ENCODE measurements around the gene TTC9. TPM values are rescaled to one million over a fixed set of nuclear protein-coding genes. Genes with fewer than 3 reads are reported as not detected.

The TTC9 gene
- total RNA-seq, 1 donor from 2014 or later = 1.9 TPM

DNA sequence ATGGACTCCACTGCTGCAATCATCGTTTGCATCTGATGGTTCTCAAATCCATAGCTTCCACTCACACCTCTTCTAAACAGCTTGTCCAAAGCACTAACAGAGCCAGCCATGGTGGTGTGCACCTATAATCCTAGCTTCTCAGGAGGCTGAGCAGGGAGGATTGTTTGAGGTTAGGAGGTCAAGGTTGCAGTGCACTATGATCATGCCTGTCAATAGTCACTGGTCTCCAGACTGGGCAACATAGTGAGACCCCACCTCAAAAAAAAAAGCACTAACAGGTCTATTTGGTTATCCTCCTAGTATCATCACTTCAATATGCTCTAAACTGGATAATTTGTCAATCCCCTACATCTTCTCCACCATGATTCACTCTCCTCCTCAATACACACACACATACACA, 63.2 kb downstream of the TTC9 start:
- Histone ChIP-seq H3K36me3 (no peaks in the 10 kb centered on the region), H3K9me3 (replicated peaks) (no peaks in the 10 kb centered on the region)
- intact Hi-C loops (cut with micrococcal nuclease) = no loop called here

DNA sequence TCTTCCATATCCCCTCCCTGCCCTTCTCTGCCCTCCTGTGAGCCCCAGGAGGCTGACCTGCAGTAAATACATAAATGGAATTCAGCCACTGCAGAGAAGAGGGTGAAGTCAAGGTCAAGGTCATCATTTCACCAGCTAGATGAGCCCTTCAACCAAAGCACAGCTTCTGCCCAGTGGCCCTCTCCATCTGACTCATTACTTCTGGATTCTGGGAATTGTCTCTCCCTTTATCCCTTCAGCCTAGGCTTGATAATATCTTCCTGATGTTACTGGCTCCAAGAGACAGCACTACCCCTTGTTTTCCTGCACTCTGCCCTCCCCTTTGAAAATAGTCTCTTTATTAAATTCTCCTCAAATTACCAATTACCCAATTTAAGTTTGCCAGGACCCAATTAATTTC, 64.5 kb downstream of the TTC9 start:
- H3K4me1 ChIP-seq = peaks cover 5% of the 10 kb centered on the region
- TF ChIP-seq, protein P1, sequence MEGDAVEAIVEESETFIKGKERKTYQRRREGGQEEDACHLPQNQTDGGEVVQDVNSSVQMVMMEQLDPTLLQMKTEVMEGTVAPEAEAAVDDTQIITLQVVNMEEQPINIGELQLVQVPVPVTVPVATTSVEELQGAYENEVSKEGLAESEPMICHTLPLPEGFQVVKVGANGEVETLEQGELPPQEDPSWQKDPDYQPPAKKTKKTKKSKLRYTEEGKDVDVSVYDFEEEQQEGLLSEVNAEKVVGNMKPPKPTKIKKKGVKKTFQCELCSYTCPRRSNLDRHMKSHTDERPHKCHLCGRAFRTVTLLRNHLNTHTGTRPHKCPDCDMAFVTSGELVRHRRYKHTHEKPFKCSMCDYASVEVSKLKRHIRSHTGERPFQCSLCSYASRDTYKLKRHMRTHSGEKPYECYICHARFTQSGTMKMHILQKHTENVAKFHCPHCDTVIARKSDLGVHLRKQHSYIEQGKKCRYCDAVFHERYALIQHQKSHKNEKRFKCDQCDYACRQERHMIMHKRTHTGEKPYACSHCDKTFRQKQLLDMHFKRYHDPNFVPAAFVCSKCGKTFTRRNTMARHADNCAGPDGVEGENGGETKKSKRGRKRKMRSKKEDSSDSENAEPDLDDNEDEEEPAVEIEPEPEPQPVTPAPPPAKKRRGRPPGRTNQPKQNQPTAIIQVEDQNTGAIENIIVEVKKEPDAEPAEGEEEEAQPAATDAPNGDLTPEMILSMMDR (IDR thresholded peaks at IDR 0.05; ENCODE audit: borderline replicate concordance) = no peak
- H3K27me3 ChIP-seq (ENCODE audit: low read depth) = no peaks in the 10 kb centered on the region
- DNase-seq = no peak
- intact Hi-C loops (cut with micrococcal nuclease) = no loop called here
- no peaks in the 10 kb centered on the region for H3K9me3 ChIP-seq (replicated peaks)
- H3K36me3 ChIP-seq = no peaks in the 10 kb centered on the region
- H3K4me3 ChIP-seq = no peak overlapping the region
- no peak overlapping the region for H3K27ac ChIP-seq (replicated peaks)

More for the DNA sequence above, 63.2 kb downstream of the TTC9 start:
- no peaks in the 10 kb centered on the region for H3K27me3 ChIP-seq (ENCODE audit: low read depth)
- H3K4me1 ChIP-seq = peaks cover 9% of the 10 kb centered on the region
- TF ChIP-seq, protein P1 (IDR thresholded peaks at IDR 0.05; ENCODE audit: borderline replicate concordance) = no peak
- H3K4me3 ChIP-seq = no peak overlapping the region
- no peak for DNase-seq
- H3K27ac ChIP-seq (replicated peaks) = no peak overlapping the region

DNA sequence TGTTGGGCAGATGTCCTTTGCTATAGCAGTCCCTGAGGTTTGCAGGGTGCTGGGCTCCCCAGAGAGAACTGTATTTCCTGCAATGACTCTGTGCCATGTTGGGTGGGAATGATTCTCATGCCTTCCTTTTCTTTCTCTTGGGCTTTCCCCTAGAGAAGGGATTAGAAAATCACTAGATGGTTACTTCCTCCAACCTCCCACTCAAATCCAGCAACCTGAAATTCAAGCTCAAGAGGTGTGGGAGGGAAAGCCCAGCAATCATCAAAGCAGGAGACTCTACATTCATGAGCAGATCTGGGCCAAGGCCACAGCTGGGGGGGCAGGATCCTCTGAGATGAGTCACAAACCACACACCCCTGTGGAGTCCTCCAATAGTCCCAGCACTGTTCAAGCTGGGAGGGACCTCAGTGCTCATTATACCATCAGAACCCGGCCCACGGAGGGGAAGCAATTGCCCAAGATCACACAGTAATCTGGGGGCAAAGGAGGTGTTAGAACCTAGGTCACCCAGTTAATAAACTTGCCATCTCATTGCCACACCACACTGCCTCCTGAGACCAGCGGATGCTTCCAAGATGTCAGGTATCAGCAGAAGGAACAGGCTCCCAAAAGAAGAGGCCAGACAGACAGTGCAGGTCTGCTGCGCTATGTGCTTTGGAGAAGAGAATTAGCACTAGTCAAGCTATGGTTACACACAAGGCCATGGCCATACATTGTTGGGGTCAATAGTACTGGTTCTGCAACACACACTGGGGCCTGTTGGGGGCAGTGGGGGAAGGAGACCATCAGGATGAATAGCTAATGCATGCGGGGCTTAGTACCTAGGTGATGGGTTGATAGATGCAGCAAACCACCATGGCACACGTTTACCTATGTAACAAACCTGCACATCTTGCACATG, 65.7 kb downstream of the TTC9 start:
- Histone ChIP-seq H3K27me3 (ENCODE audit: low read depth) (no peaks in the 10 kb centered on the region), H3K36me3 (no peaks in the 10 kb centered on the region), H3K27ac (replicated peaks) (no peak overlapping the region), H3K9me3 (replicated peaks) (no peaks in the 10 kb centered on the region), H3K4me1 (peaks cover 5% of the 10 kb centered on the region), H3K4me3 (no peak overlapping the region)
- TF ChIP-seq, protein P1 (IDR thresholded peaks at IDR 0.05; ENCODE audit: borderline replicate concordance) = no peak
- DNase-seq = no peak
- intact Hi-C loops (cut with micrococcal nuclease) = no loop called here

DNA sequence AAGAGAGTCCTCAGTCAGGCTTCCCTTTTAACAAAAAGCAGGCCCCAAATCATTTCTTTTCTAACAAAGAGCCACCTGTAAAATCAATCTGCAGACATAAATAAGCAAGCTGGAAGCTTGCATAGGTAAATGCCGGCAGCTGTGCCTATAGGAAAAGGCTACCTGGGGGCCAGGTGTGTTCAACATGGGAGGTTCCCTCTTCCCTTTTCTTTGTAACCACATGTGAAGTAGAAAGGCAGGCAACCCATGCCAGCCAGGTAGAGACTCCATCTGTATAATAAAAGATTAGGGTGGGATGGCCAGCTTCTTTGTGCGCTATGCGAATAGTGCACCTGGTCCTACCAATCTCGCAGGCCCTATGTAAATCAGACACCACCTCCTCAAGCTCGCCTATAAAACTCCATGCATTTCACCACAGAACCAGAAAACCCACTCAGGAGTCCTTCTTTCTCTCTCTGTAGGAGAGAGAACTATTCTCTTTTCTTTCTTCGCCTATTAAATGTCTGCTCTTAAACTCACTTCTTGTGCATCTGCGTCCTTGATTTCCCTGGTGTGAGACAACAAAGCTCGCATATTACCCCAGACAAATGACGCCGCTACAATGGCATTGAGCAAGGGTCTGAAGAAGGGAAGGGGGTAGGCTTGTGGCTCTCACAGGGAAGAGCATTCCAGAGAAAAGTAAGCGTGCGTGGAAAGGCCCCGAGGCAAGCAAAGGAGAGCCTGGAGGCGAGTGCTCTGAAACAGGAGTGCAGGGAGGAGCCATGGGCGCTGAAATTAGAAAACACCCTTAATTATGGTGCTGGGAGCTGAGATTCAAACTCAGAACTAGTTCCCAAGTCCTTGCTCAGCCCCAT, 67.2 kb downstream of the TTC9 start:
- TF ChIP-seq, protein P1 (IDR thresholded peaks at IDR 0.05; ENCODE audit: borderline replicate concordance) = no peak
- H3K36me3 ChIP-seq = no peaks in the 10 kb centered on the region
- no peak overlapping the region for H3K27ac ChIP-seq (replicated peaks)
- DNase-seq = no peak
- no peaks in the 10 kb centered on the region for H3K27me3 ChIP-seq (ENCODE audit: low read depth)
- H3K4me3 ChIP-seq = no peak overlapping the region
- H3K9me3 ChIP-seq (replicated peaks) = no peaks in the 10 kb centered on the region
- peaks cover 16% of the 10 kb centered on the region for H3K4me1 ChIP-seq
- intact Hi-C loops (cut with micrococcal nuclease) = no loop called here

DNA sequence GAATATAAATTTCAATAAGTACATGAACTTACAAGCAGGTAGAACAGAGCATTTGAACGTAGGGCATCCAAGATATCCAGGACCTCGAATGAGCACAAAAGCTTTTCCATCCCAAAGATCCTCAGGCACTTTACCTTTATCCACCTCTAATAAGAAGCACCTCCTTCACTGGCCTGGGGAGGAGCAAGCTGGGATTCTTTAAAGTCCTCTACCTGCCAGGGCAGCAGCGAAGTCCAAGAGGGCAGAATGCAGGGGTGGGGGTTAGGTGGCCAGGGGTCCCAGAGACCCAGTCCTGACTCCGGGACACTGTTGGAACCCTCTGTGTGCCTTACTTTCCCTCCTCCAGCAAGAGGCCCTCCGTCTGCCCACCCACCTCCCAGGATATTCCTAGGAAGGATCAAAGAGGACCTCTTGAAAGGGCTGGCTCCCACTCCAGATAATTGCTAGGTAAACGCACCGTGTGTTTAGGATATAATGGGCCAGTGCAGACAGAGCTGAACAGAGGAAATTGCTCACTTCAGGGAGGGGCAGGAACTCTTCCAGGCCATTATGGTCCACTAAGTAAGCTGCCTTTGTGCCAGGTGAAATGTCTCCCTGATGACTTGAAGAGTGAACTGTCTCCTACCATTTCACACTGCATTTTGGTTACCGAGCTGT, 68.1 kb downstream of the TTC9 start:
- H3K36me3 ChIP-seq = no peaks in the 10 kb centered on the region

More for the DNA sequence above, 68.1 kb downstream of the TTC9 start:
- H3K4me1 ChIP-seq = peaks cover 19% of the 10 kb centered on the region
- TF ChIP-seq, protein P1 (IDR thresholded peaks at IDR 0.05; ENCODE audit: borderline replicate concordance) = no peak
- intact Hi-C loops (cut with micrococcal nuclease) = loop anchor here (5.0 kb wide), 1 partner anchor 88 kb away; no protein-coding TSS in a partner anchor
- no peak overlapping the region for H3K27ac ChIP-seq (replicated peaks)
- peaks cover 8% of the 10 kb centered on the region for H3K27me3 ChIP-seq (ENCODE audit: low read depth)
- DNase-seq = no peak
- H3K4me3 ChIP-seq = no peak overlapping the region
- H3K9me3 ChIP-seq (replicated peaks) = no peaks in the 10 kb centered on the region

Measured in left ventricle myocardium inferior (tissue), 1 donor.